BE2C (cell line): ENCODE data around the gene TPPP2.

Experiments used
- DNase-seq: peaks from one replicate; pipeline ENCODE4 v3.0.0-alpha.2; 2020
- H3K27me3 ChIP-seq: fragments of 250-450 bp; sonication (Bioruptor Pico); 2 replicates; pipeline ENCODE4 v1.5.1; 2020; ENCODE audit warnings: mild to moderate bottlenecking
- H3K36me3 ChIP-seq: fragments of 250-450 bp; sonication (Bioruptor Pico); 2 replicates; pipeline ENCODE4 v1.5.1; 2020; ENCODE audit warnings: mild to moderate bottlenecking
- H3K4me1 ChIP-seq: fragments of 250-450 bp; sonication (Bioruptor Pico); 2 replicates; pipeline ENCODE4 v1.5.1; 2020
- H3K4me3 ChIP-seq: 2 replicates; pipeline ENCODE4 v1.5.1; 2011; ENCODE audit warnings: low read depth, low read length
- H3K9me3 ChIP-seq: fragments of 250-450 bp; sonication (Bioruptor Pico); 2 replicates; pipeline ENCODE4 v1.5.1; 2020
- TF ChIP-seq, protein P1 (sequence below): IDR thresholded peaks from 2 replicates; pipeline ENCODE4 v1.5.1; 2012; ENCODE audit warnings: mild to moderate bottlenecking, low read depth, low read length

The TPPP2 gene

GRCh38 chr14:21032326-21033132, 2.5 kb downstream of the TPPP2 start:
- H3K9me3 ChIP-seq, result no peaks in the 10 kb centered on the region
- H3K27me3 ChIP-seq, result no peaks in the 10 kb centered on the region
- DNase-seq, result no peak
- H3K4me1 ChIP-seq, result no peaks in the 10 kb centered on the region
- H3K36me3 ChIP-seq, result no peaks in the 10 kb centered on the region
- TF ChIP-seq, protein P1, sequence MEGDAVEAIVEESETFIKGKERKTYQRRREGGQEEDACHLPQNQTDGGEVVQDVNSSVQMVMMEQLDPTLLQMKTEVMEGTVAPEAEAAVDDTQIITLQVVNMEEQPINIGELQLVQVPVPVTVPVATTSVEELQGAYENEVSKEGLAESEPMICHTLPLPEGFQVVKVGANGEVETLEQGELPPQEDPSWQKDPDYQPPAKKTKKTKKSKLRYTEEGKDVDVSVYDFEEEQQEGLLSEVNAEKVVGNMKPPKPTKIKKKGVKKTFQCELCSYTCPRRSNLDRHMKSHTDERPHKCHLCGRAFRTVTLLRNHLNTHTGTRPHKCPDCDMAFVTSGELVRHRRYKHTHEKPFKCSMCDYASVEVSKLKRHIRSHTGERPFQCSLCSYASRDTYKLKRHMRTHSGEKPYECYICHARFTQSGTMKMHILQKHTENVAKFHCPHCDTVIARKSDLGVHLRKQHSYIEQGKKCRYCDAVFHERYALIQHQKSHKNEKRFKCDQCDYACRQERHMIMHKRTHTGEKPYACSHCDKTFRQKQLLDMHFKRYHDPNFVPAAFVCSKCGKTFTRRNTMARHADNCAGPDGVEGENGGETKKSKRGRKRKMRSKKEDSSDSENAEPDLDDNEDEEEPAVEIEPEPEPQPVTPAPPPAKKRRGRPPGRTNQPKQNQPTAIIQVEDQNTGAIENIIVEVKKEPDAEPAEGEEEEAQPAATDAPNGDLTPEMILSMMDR, result no peak
- no peak overlapping the region for H3K4me3 ChIP-seq

DNA sequence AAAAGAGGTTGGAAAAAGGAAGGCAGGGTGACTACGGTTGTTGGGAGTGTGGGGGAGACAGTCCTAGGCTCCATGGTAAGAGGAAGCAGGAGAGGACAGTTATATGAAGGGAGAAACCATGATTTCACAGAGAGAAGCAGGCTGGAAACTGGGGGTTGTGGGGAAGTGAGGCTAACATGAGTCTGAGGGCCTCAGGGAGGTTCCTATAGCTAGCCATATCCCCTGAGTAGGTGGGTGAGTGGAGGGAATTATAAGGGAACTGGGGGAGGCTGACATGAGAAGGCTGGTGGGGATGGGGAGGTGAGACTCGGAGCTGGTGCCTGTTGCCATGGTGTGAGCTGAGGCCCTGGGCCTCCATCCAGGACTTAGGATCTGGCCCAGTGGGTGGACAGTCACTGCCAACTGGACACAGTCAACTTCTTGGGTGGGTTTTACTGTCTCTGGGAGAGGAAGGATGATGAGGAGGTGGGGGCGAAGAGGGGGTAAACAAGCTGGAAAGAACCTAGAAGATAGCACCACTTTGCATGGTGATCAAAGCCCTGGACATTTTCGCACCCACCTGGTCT, 3.2 kb downstream of the TPPP2 start:
- TF ChIP-seq, protein P1, result no peak
- no peak overlapping the region for H3K4me3 ChIP-seq
- H3K36me3 ChIP-seq, result no peaks in the 10 kb centered on the region
- H3K9me3 ChIP-seq, result no peaks in the 10 kb centered on the region
- H3K4me1 ChIP-seq, result no peaks in the 10 kb centered on the region
- no peaks in the 10 kb centered on the region for H3K27me3 ChIP-seq
- no peak for DNase-seq

GRCh38 chr14:21034707-21035106, 4.7 kb downstream of the TPPP2 start, which contains the start of gene RNASE13:
TSS of gene RNASE13 (minus strand) at chr14:21034807. CDS start at chr14:21034288, 519 bp downstream.
- H3K9me3 ChIP-seq, result no peaks in the 10 kb centered on the region
- DNase-seq, result no peak
- H3K36me3 ChIP-seq, result no peaks in the 10 kb centered on the region
- no peaks in the 10 kb centered on the region; the same call in 1 of the 2 replicates for H3K4me1 ChIP-seq
- no peaks in the 10 kb centered on the region for H3K27me3 ChIP-seq
- TF ChIP-seq, protein P1, result no peak
- H3K4me3 ChIP-seq, result no peak within 1 kb of the TSS

GRCh38 chr14:21036751-21037150, 6.7 kb downstream of the TPPP2 start:
- H3K4me3 ChIP-seq, result no peak overlapping the region
- DNase-seq, result no peak
- H3K9me3 ChIP-seq, result no peaks in the 10 kb centered on the region
- H3K36me3 ChIP-seq, result no peaks in the 10 kb centered on the region
- H3K27me3 ChIP-seq, result no peaks in the 10 kb centered on the region
- TF ChIP-seq, protein P1, result no peak
- peaks cover 6% of the 10 kb centered on the region for H3K4me1 ChIP-seq

GRCh38 chr14:21037156-21037555, 7.1 kb downstream of the TPPP2 start:
- H3K9me3 ChIP-seq, result no peaks in the 10 kb centered on the region
- H3K4me1 ChIP-seq, result peaks cover 10% of the 10 kb centered on the region
- DNase-seq, result no peak
- H3K36me3 ChIP-seq, result no peaks in the 10 kb centered on the region
- no peak overlapping the region for H3K4me3 ChIP-seq
- TF ChIP-seq, protein P1, result no peak
- H3K27me3 ChIP-seq, result no peaks in the 10 kb centered on the region
